Rectal smooth muscle tissue (tissue), 1 donor: ENCODE data around the gene XPR1.

Source experiments
- H3K27ac ChIP-seq: one replicate; pipeline ENCODE4 v1.7.0; 2013; ENCODE audit warnings: low read depth, low read length, inconsistent platforms
- H3K27me3 ChIP-seq: one replicate; pipeline ENCODE4 v1.7.0; 2013; ENCODE audit warnings: low read length; ENCODE audit not compliant: control insufficient read depth, insufficient read depth
- H3K36me3 ChIP-seq: one replicate; pipeline ENCODE4 v1.7.0; 2013; ENCODE audit warnings: low read length; ENCODE audit not compliant: control insufficient read depth, insufficient read depth
- H3K4me1 ChIP-seq: one replicate; pipeline ENCODE4 v1.7.0; 2013; ENCODE audit warnings: low read length; ENCODE audit not compliant: control insufficient read depth, insufficient read depth
- H3K4me3 ChIP-seq: one replicate; pipeline ENCODE4 v1.7.0; 2013; ENCODE audit warnings: low read length
- H3K9ac ChIP-seq: one replicate; pipeline ENCODE4 v1.7.0; 2013; ENCODE audit warnings: low read length

The XPR1 gene

GRCh38 chr1:180901076-180901990, 269.5 kb downstream of the XPR1 start:
- H3K4me1 ChIP-seq: no peaks in the 10 kb centered on the region
- H3K27me3 ChIP-seq: peaks cover 2% of the 10 kb centered on the region
- H3K9ac ChIP-seq: no peak overlapping the region
- no peaks in the 10 kb centered on the region for H3K36me3 ChIP-seq
- H3K27ac ChIP-seq: no peak overlapping the region
- H3K4me3 ChIP-seq: no peak overlapping the region

- Histone ChIP-seq H3K9ac (no peak overlapping the region), H3K27ac (no peak overlapping the region), H3K36me3 (no peaks in the 10 kb centered on the region), H3K27me3 (peaks cover 2% of the 10 kb centered on the region), H3K4me1 (no peaks in the 10 kb centered on the region), H3K4me3 (no peak overlapping the region)
Observed at GRCh38 chr1:180902541-180902940, 270.7 kb downstream of the XPR1 start.

- Histone ChIP-seq H3K4me3 (no peak overlapping the region), H3K27me3 (no peaks in the 10 kb centered on the region), H3K27ac (no peak overlapping the region), H3K36me3 (no peaks in the 10 kb centered on the region), H3K4me1 (peaks cover 4% of the 10 kb centered on the region), H3K9ac (no peak overlapping the region)
Observed at GRCh38 chr1:180905927-180906326, 274.1 kb downstream of the XPR1 start.

- no peak overlapping the region for H3K9ac ChIP-seq
- H3K36me3 ChIP-seq: no peaks in the 10 kb centered on the region
- no peaks in the 10 kb centered on the region for H3K27me3 ChIP-seq
- H3K4me3 ChIP-seq: no peak overlapping the region
- H3K4me1 ChIP-seq: peaks cover 8% of the 10 kb centered on the region
- no peak overlapping the region for H3K27ac ChIP-seq
Observed at GRCh38 chr1:180906511-180906910, 274.7 kb downstream of the XPR1 start.

- Histone ChIP-seq H3K4me1 (peaks cover 9% of the 10 kb centered on the region), H3K27me3 (no peaks in the 10 kb centered on the region), H3K36me3 (no peaks in the 10 kb centered on the region), H3K27ac (no peak overlapping the region), H3K4me3 (no peak overlapping the region), H3K9ac (no peak overlapping the region)
Observed at GRCh38 chr1:180907313-180908055, 275.7 kb downstream of the XPR1 start.

GRCh38 chr1:180908074-180908765, 276.4 kb downstream of the XPR1 start:
- no peak overlapping the region for H3K9ac ChIP-seq
- H3K27ac ChIP-seq: no peak overlapping the region
- H3K4me1 ChIP-seq: peaks cover 9% of the 10 kb centered on the region
- H3K4me3 ChIP-seq: no peak overlapping the region
- H3K36me3 ChIP-seq: no peaks in the 10 kb centered on the region
- H3K27me3 ChIP-seq: no peaks in the 10 kb centered on the region

- Histone ChIP-seq H3K9ac (no peak overlapping the region), H3K4me1 (peaks cover 9% of the 10 kb centered on the region), H3K27ac (no peak overlapping the region), H3K4me3 (no peak overlapping the region), H3K27me3 (no peaks in the 10 kb centered on the region), H3K36me3 (no peaks in the 10 kb centered on the region)
Observed at GRCh38 chr1:180909005-180909414, 277.2 kb downstream of the XPR1 start.

- Histone ChIP-seq H3K9ac (no peak overlapping the region), H3K4me1 (peaks cover 9% of the 10 kb centered on the region), H3K27ac (no peak overlapping the region)
Observed at GRCh38 chr1:180909462-180909976, 277.7 kb downstream of the XPR1 start.

GRCh38 chr1:180911640-180912191, 279.9 kb downstream of the XPR1 start:
- H3K9ac ChIP-seq: peak overlapping the region; percentile 27
- H3K4me3 ChIP-seq: peak overlapping the region; percentile 78
- H3K4me1 ChIP-seq: peaks cover 9% of the 10 kb centered on the region
- H3K27ac ChIP-seq: peak overlapping the region; percentile 92
- no peaks in the 10 kb centered on the region for H3K36me3 ChIP-seq
- H3K27me3 ChIP-seq: no peaks in the 10 kb centered on the region

More at GRCh38 chr1:180909462-180909976, 277.7 kb downstream of the XPR1 start:
- Histone ChIP-seq H3K27me3 (no peaks in the 10 kb centered on the region), H3K36me3 (no peaks in the 10 kb centered on the region), H3K4me3 (no peak overlapping the region)

GRCh38 chr1:180912211-180912800, 280.5 kb downstream of the XPR1 start:
- H3K27me3 ChIP-seq: no peaks in the 10 kb centered on the region
- H3K9ac ChIP-seq: no peak overlapping the region
- H3K27ac ChIP-seq: peak overlapping the region; percentile 92

GRCh38 chr1:180912801-180913565, 281.2 kb downstream of the XPR1 start, which contains the start of gene KIAA1614:
TSS of gene KIAA1614 (plus strand) at chr1:180912897. CDS start at chr1:180913244, 347 bp downstream.
- H3K9ac ChIP-seq: peak within 1 kb of the TSS; percentile 29
- H3K4me1 ChIP-seq: peaks cover 9% of the 10 kb centered on the region
- H3K27ac ChIP-seq: peak within 1 kb of the TSS; percentile 92
- H3K36me3 ChIP-seq: no peaks in the 10 kb centered on the region
- H3K4me3 ChIP-seq: peak within 1 kb of the TSS; percentile 78
- no peaks in the 10 kb centered on the region for H3K27me3 ChIP-seq

More at GRCh38 chr1:180912211-180912800, 280.5 kb downstream of the XPR1 start:
- Histone ChIP-seq H3K4me1 (peaks cover 9% of the 10 kb centered on the region), H3K4me3 (peak overlapping the region; percentile 78), H3K36me3 (no peaks in the 10 kb centered on the region)
